Hematopoietic multipotent progenitor cell treated with erythropoietin and hydrocortisone succinate and interleukin-3 and kit ligand, for 4 days (in vitro differentiated cells): ENCODE measurements around the gene GRK2.
A peak's percentile ranks its signal among the peaks of the same experiment; 100 is the strongest.

Experiments
- DNase-seq: peaks from one replicate; pipeline ENCODE4 v3.0.0-alpha.2; 2015

The GRK2 gene

GRCh38 chr11:67254798-67255197 is 11.5 kb upstream of the GRK2 start:
- DNase-seq = no peak

DNA sequence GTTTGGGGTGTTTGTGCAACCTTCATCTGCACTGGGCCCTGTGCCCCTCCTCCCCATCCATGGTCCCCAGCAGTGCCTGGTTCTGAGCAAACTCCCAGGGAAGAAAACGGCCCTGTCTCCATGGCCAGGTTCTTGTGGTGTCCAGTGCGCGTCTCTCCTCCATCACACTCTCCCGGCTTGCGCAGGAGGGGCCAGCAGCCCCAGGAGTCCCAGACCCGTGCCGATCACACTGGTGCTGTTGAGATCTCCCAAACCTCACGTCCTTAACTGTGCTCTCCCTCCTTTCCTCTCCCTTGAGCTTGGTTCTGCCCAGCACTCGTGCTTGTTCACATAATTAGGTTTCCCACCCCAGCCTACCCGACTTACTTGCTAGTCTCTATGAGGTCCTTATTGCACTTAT is 10.9 kb upstream of the GRK2 start:
- DNase-seq = no peak

- no peak for DNase-seq
Observed at GRCh38 chr11:67255864-67256263, 10.4 kb upstream of the GRK2 start.

DNA sequence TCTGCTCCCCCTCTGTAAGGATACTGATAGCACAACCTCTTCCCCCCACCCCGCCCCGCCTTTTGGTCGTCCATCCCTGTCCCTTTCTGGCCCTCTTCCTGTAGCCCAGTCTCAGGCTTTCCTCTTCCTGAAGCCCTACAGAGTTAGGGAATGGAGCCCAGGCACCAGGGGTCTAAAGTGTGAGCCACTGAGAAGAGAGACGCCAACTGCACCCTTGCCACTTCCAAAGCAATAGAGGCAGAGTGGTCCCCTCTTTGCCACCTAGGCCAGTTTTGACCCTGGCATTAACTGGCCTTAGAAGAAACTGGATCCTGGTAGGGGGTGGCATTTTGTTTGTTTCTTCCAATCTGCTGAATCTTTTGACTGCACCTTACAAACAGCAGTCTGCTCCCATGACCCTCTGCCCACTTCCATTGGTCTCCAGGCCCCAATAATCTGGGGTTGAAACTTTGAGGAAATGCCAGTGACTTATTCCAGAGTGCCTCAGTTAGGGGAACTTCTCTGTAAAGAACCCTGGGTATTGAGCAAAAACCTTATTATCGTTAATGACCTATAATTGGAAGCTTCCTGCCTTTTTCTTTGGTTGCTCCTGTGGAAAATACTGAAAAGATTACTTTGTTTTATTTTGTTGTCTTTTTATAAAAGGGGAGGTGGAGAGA is 9.7 kb upstream of the GRK2 start:
- no peak for DNase-seq

- no peak for DNase-seq
Observed at GRCh38 chr11:67260406-67260805, 5.9 kb upstream of the GRK2 start.

GRCh38 chr11:67260885-67261639 is 5.2 kb upstream of the GRK2 start:
- DNase-seq = peak; percentile 65

DNA sequence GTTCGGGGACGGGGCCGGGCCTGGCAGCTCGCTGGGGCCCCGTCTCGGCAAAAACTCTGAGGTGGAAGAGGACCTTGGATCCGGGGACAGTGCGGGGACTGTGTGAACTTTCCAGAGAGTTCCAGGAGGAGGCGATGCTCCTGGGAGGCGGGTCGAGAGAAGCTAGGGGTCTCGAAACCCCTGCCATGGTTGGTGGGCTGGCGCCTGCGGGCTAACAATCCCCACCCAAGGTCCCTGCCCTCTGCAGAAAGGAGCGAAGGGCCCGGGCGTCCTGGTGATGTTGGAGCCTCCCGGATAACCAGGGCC is 4.7 kb upstream of the GRK2 start:
- DNase-seq = no peak

DNA sequence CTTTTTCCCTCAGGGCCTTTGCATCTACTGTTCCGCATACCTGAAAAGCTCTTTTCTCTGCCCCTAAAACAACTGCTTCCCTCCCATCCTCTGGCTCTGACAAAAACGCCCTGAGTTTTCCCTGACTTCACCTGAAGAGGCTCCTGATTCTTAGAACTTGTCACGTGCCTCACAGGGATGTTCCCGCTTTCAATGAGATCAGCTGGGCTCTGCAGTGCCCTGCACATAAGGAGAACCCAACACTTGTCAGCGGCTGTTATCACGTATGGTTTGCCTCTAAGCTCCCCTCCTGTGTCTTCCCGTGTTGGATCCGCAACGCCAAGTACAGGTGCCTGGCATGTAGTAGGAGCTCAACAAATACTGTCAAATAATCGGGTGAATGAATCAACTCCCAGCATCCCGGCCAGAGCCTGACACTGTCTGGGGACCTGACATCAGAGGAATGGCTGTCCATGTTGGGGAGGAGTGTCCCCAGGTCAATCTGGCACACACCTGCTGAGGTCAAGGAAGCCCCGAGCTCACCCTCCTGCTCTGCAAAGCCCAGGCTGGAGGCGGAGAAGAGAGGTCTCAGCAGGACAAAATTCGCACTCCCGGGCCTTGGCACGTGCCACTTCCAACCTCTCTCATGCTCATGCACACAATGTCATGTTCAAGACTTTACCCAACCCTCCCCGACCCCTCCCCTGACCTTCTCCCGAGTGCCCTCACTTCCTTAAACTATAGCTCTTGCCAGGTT is 4.2 kb upstream of the GRK2 start:
- no peak for DNase-seq

- DNase-seq = peak; percentile 95
Observed at GRCh38 chr11:67262731-67263675, 3.3 kb upstream of the GRK2 start.

DNA sequence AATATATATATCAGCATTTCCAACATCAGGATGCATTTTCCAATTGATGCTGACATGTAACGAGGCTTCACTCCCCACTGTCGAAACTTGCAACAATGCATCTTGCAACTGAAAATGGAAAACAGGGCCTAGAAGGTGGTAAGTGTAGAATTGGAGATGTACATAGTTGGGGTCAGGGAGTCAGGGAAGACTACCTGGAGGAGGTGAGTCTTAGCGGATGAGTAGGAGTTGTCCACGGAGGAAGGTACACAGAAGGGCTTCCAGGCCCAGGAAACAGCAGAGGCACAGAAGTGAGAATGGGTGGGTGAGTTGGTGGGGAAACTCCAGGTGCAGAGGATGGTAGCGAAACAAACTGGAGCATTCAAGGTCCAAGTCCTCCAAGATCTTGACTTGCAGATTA is 2.0 kb upstream of the GRK2 start:
- no peak for DNase-seq

DNA sequence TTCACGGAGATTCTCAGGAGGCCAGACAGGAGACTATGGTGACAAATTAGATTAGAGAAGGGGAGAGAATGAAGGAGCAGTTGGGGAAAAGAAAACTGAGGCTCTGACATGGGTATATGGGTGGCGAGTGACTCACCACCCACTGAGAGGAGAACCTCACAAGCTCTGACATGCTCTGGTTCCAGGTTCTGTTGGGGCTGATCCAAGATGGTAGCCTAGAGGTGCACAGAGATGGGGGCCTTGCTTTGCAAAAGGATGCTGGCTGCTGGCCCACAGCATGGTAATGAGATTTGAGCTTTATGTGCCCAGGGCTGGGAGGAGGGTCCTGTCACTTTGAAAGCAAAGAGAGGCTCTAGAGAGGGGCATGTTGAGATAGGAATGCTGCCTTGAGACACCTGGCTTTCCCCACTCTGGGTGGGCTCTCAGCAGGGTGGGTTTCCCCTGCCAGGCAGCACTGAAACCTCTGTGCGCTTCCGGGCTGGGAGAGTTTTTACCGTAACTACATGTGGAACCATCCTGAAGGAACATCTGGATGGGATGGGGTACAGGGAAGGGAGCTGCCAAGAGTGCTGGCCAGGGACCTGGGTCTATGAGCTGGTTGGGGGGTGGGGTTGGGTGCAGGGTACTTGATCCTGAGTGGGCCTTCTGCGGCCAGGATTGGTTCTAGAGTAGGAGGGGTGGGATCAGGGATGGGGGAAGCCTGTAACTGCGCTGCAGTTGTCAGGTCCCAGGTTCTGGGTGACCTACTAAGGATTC is 1.2 kb upstream of the GRK2 start:
- DNase-seq = no peak

- DNase-seq = peak; percentile 84
Observed at GRCh38 chr11:67265633-67266448, 432 bp upstream of the GRK2 start.

DNA sequence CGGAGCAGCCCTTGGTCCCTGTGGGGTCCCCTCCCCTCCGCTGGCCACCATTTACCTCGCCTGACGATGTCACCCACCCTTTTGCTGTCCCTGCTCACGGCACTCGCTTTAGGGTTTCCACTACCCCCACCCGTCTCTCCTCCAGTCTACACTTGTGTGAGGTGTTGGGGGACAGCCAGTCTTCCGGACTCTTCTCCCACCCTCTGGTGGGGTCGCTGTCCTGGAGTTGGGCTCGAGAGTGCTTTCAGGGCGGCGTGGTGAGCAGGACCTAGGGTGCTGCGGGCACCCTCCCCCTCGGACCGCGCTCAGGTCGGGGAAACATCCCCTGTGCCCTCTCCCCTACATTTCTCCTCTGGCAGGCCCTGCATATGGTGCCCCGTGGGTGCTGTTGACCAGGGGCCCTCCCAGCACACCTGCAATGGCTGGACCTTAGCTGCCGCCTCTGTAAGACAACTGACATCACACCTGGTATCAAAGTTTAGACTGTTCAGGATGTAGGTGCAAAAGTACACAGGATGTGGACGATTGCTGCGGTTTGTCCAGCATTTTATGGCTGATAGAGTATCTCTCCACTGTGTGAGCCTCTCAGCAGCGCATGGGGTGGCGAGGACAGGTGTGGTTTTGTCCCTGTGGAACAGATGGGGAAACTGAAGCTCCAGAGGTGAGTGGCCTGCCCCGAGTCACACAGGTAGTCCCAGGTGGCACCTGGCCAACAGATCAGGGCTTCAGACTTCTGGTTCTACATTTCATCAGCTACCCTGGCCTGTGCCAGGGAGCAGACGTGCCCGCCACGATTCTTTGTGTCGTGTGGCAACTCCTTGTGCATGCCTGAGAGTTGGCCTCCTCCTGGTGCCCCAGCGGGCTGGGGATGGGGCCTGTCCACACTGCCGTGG is 1.2 kb downstream of the GRK2 start:
- DNase-seq = peak; percentile 49

- peak; percentile 93 for DNase-seq
Observed at GRCh38 chr11:67268081-67268961, 2.0 kb downstream of the GRK2 start.

- no peak for DNase-seq
Observed at GRCh38 chr11:67268962-67269268, 2.6 kb downstream of the GRK2 start.

DNA sequence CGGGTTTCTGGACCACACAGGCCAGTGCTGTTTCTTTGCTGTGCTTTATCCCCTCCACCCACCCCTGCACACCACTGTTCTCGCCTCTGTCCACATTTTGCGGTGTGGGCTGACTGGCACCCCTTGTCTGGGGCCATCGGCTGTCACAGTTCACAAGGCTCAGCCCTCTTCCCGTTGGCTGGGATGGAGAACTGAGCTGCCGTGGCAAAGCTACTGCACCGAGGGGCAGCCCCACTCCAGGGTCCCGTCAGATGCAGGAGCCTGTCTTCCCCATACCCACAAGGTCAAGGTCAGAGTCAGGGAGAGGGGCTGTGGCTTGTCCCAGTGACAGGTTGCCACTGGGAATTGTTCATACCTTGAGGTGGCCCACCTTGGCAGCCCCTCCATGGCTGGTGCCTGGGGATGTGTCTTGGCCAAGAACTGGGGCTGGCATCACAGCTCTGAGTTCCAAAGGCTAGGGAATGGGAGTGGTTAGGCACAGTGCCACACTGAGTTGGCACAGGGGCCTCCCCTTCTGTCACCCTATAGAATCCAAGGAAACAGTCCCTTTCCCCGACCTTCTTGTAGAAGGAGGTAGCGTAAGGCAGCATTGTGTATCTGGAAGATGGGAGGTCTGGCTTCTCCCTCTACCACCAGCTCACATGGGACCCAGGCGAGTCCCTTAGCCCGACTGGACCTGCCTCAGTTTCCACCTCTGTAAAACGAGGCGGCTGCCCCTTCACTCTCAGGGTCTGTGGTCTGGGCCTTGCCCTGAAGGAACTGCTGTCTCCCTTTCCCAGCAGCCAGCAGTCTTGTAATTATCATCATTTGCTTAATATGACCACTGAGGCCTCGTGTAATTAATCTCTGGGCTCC is 3.4 kb downstream of the GRK2 start:
- DNase-seq = peak; percentile 69

- peak; percentile 79 for DNase-seq
Observed at GRCh38 chr11:67270256-67271204, 4.3 kb downstream of the GRK2 start.
